HG03097 (cell line): ENCODE results near the gene LRP1.

Experiments used
- ATAC-seq: cut with Tn5 transposase; IDR thresholded peaks from one replicate; pipeline ENCODE4 v1.9.1; 2021; ENCODE audit not compliant: unreplicated experiment, low FRiP score

Gene LRP1

DNA sequence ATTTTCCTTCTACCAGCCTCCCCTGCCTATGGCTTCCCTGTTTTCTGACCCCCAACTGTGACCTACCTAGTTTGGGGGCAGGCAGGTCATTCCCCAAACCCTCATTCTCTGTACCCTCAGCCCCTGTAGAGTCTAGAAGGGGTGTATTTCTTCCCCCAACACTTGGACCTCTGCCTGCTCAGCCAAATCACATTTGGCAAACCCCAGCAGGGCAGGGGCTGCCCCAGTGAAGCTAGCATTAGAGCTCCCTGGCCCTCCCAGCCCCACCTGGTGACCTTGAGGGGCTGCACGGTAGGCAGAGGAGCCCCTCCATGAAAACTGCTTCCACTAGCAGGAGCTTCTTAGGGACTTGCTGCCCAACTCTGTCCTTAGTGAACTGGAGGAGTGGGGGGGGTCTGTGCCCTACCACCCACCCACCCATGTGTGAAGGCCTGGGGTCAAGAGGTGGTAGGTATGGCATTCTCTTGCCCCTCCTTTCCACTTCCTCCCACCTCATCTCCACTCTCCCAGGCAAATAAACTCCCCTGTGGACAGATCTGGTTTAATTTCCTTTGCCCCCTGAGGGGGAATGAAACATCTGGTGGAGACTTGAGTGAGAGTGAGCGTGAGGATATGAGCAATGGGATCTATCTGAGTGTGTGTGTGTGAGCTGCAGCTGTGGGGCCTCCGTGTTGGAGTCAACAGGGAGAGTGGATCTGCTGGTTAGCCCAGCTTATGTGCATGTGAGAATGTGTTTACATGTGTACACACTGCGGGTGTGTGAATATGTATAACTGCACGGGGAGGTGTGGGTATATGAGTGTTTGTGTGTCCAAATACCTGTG lies 90.0 kb downstream of the LRP1 start:
- ATAC-seq, result no peak

DNA sequence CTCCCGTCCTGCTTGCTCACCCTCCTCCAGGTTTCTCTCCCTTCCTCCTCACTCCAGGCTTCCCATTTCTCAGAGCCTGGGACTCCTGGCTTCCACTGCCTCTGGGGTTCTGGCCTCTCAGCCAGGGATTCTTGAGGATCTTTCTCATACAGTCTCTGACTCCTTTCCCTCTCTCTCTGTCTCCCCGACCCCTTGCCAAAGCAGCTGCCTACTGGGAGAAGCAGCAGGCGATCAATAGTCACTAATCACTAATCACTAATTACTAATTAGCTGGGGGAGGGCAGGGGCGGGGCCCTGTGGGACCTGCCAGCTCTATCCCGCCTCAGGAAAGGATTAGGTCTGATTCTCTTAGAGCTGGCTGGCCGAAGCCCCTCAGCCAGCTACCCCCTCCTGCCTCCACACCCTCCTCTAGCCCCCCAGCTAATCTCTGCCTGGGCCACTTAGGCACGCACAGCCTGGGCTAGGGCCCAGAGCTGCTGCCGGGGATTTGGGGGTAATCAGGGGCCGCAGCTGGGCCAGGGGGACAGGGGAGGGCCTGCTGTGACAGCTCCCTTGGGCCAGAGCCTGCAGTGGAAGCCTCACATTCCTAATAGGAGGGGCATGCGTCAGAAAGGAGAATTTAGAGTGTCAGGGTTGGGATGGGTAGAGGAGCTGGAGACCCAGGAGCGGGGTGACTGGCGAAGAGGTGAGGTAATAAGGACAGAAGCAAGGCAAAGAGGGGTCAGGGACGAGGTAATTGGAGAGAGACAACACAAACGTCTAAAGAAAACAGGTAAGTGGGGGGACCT lies 91.1 kb downstream of the LRP1 start:
- ATAC-seq, result no peak

DNA sequence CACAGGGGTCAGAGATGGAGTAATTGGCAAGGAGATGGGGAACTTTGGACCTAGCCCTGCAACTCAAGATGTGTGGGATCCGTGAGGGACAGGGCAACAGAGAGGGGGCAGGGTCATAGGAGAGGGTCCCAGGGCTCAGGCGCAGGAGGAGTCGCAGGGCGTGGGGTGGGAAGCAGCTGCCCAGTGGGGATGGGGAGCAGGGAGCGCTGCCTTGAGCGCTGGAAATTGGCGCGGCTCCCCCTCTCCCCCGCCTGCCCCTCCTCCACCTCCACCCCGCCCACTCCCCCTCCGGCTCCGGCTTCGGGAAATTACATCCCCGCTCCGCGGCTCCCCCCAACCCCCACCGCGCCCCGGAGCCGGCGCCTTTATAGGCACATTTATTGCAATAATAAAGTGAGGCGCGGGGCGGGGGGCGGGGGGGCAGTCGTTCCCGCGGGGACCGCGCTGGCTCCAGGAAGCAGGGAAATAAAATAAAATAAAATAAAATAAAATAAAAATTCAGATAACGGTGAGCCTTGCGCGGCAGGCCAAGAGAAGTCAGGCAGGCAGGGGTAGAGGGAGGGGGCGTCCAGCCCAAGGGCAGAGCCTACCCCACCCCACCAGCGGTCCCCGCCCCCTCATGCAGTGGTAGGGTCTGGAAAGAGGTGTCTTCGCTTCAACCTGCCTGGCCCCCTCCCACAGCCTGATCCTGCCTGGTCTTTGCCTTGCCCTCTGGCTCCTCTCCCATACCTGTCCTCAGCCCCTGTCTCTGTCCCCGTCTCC lies 91.9 kb downstream of the LRP1 start:
- ATAC-seq, result no peak

DNA sequence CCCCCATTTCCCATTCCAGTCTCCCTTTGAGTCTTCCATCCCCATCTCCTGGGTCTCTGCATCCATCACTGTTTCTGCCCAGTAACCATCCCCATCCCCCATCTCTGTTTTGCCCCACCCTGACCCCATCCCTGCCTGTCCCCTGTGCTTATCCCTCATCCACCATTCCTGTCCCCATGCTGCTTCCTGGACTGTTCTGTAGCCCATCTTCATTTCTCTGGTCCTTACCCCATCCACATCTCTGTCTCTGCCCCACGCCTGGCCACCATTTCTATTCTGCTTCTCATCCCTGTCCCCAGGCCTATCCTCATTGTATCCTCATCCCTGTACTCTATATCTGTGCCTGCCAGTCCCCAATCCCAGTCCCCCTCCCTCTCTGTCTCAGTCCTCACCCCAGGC lies 92.5 kb downstream of the LRP1 start:
- no peak for ATAC-seq

DNA sequence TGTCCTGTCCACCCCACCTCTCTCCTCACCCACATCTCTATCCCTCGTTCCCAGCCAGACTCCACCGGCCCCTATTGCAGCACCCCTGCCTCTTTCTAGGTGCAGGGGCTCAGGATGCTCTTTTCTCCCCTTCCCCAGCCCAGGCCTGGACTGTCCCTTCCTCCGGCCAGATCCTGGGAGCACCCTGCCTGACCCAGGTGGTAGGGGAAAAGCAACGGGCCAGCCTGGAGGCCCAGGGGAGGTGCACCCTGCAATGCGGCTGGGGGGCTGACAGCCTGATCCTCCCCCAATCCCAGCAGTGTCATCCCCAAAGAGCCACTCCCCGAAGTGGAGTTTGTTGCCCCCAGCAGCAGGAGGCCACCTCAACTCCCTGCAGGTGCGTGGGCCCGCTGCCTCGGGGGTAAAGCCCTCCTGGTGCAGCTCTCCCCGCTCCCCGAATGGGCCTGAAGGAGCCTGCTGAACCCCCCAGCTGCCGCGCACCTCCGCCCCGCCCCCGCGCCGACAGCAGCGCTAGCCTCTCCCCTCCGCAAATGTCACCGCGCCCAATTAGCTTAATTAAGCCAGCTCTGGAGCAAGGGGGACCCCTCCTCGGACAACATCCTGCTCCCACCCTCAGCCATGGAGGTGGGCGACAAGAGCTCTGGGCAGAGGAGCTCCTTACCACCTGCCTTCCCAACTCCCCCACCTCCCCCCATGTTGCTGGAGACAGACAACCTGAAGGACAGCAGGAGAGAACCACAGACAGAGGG lies 93.1 kb downstream of the LRP1 start:
- no peak for ATAC-seq

DNA sequence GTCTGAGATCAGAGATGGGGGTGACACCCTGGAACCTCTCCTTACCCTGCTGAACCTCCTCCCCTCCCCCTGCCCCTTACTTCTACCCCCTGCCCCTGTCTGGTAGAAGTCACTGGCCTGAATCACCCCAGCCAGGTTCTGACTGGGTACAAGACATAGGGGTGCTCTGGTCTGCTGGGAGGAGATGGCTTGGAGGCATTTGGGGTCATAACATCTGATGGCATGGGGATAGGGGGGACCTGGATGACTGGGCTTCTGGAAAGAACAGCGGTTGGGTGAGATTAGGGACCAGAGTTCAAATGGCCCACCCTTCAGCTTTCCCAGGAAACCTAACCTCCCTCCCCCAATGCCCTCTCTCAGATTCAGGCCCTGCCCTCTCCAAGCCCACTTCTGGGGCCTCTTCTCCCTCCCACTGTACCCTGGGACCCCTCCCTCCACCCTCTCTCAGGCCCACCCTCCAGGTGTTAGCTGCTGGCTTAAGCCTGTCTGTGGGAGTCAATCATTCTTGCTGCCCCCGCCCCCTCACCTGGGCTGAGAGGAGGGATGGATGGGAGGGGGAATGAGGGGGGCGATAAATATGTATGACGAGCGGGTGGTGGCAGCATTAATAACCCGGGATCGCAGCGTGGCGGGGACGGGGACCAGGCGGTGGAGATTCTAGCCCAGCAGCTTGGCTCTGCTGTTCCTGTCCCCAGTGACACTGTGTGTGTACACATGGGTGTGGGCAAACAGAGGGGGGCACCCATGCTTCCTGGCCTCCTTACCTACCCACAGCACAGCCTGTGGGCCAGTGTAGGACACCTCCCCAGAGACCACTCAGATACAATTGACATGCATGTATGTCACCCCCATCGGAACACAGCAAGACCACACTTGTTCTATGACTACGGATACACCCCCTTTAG lies 94.3 kb downstream of the LRP1 start:
- no peak for ATAC-seq

DNA sequence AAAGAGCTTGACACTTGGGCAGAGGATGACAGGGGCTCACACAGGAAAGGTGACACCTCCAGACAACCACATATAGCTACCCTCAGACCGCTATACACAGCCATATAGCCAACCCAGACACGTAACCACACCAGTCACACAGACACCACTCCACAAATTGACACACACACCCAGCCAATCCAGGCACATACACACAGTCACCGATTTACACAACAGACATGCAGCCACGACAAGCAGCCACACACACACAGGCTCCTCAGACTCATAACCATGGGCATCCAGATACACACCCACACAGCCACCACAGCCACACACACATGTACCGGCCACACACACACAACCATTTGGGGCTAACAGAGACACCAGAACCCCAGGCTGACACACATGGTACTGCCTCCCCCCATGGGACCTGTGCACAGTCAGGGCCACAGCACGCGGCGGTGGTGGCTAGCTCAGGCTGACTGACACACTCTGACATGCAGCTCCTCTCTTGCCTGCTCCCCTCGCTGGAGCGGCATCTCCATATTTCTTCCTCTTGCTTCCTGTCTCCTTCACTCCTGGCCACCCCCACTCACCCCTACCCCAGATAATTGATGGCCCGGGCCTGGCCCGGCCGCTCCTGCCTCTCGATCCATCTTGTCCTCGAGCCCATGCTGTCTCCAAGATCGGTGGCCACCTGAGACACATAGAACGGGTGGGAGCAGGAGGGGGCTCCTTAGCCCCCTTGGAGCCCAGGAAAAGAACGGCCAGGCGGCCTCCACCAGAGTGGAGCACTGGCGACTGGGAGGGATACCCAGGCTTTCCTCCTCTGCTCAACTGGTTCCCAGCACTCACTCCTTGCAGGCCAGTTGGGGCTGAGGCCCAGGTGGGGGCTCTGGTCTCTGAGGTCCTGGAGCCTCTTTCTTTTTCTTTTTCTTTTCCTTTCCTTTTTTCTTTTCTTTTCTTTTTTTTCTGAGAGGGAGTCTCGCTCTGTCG lies 95.2 kb downstream of the LRP1 start:
- no peak for ATAC-seq

DNA sequence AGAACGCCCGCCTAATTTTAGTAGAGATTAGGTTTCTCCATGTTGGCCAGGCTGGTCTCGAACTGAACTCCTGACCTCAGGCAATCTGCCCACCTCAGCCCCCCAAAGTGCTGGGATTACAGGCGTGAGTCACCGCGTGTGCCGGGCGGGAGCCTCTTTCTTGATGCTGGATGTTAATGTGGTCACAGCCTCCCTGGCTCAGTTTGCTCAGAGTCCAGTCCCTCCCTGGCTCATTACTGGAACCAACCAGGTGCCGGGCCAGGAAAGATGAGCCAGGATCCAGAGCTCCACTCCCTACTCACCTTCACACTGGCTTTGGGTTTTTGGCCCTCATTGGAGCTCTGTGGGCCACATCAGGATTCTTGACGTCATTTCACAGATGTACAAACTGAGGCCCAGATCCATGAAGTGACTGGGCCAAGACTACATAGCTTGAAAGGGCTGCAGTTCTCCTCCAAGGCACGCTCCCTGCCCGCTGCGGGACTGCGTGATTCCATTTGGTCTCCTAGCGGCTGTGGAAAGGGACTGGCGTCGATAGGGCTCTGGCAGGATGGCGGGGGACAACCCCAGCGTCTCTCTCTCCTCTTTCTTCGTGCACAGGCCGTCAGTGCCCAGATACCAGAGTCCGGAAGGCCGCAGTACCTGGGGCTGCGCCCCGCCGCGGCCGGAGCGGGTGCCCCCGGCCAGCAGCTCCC lies 96.1 kb downstream of the LRP1 start:
- ATAC-seq, result no peak

DNA sequence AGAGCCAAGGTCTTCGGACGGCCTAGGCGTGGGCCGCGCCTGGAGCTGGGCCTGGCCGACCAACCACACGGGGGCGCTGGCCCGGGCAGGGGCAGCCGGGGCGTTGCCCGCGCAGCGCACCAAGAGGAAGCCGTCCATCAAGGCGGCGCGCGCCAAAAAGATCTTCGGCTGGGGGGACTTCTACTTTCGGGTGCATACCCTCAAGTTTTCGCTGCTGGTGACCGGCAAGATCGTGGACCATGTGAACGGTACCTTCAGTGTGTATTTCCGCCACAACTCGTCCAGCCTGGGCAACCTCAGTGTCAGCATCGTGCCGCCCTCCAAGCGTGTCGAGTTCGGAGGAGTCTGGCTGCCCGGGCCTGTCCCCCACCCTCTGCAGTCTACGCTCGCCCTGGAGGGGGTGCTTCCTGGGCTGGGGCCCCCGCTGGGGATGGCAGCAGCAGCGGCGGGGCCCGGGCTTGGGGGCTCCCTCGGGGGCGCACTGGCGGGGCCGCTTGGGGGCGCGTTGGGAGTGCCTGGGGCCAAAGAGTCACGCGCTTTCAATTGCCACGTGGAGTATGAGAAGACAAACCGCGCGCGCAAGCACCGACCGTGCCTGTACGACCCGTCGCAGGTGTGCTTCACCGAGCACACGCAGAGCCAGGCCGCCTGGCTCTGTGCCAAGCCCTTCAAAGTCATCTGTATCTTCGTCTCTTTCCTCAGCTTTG lies 96.8 kb downstream of the LRP1 start:
- ATAC-seq, result no peak

DNA sequence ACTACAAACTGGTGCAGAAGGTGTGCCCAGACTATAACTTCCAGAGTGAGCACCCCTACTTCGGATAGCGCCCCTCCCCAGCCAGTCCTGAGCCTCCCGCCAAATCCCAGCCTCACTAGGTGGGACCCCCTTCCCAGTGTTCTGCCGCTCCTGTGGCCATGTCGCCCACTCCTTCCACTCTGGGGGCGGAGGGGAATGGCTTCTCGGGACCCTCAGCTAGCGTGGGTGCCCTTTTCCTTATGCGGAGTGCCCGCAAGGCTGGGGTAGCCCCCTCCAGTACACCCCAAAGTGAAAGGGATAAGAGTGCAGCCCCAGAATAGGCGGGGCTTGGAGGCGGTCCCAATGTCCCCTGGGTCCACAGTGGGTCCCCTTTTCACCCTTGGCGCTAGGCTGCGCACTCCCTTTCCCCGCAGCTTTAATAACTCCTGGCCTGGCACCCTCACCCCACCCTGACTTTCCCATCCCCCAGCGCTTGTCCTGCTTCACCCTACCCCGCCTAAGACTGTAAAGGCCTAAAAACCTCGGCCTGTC lies 97.5 kb downstream of the LRP1 start:
- no peak for ATAC-seq

DNA sequence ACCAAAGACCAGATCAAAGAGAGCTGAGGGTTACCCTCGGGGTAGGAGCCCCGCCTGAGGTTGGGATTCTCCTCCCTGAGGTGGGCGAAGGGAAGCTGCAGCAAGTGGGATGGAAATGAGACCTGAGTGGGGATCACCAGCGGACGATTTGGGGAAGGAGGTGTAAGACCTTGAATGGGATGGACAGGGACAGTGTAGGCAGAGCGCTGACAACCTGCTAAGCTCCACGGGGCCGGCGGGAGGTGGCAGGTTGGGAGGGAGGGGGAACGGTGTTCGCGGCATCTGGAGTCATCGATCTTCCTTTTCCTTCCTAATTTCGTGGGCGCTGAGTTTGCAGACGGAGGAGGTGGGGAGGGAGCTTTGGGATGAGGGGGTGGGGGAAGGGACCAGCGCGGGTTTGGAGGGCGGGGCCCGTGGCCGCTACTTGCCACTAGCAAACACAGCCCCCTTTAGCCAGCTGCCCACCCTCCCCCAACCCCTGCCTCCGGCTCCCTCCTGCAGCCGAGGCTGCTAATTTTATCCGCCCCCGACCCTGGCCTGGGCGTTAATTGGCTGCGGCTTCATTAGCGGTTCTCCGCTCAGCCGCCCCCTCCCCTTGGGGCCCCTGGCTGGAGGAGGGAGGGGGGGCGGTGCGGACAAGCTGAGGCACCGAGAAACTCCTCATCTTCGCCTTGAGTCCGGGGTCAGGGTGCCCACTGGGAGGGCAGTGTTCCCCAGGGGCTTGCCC lies 98.5 kb downstream of the LRP1 start:
- ATAC-seq, result no peak

DNA sequence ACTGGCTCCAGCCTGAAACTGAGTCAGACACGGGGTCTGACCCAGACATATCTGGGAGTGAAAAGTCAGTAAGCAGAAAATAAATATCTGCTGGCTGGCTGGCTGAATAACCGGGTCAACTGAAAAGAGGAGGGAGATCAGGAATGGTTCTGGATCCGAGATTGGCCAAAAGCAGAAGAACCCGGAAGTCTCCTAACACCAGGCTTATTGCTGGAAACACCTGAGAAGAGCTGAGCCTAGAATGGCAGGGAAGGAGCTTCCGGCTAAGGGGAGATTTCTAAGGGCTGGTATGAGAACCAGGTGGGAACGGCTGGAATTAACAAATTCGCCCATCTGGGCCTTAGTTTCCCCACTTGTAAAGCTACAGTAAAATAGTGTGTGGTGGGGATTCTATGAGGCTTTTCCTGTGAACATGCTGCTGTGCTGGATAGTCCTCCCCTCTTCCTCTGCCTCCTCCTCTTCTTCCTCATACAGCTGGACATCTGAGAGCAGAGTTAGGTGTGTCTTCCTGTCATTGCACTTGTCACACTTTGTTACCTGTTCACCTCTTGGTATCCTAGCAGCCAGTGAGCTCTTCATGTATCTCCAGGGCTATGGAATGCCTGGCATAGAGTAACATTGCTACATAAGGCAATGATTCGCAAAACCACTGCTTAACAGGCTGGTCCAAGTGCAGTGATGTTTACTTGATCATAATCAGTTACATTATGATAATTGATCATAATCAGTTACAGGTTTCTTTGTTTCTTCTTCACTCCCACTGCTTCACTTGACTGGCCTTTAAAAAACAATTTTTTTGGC lies 99.2 kb downstream of the LRP1 start:
- ATAC-seq, result no peak

DNA sequence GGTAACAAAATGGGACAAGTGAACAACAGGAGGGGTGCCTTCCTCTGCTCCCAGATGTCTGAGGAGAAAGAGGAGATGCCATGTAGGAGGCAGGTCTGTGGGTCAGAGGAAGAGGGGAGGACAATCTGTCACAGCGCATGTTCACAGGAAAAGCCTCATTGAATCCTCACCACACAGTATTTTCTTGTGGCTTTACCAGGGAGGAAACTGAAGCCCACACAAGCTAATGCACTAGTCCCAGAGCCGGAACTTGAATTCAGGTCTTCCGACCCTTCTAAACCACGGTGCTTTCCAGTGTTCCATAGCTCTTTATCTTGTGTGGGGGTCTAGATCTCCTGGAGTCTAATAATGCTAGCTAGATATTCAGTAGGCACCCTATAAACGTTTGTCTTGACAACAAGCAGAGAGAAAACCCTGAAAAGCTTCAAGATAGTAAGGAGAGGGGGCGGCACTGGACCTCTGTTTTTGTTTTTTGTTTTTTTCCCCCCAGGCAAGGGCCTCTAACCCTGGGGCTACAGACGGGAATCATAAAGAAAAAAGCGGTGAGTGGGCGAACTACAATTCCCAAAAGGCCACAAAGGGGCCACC lies 100.9 kb downstream of the LRP1 start:
- ATAC-seq, result peak; percentile 14

DNA sequence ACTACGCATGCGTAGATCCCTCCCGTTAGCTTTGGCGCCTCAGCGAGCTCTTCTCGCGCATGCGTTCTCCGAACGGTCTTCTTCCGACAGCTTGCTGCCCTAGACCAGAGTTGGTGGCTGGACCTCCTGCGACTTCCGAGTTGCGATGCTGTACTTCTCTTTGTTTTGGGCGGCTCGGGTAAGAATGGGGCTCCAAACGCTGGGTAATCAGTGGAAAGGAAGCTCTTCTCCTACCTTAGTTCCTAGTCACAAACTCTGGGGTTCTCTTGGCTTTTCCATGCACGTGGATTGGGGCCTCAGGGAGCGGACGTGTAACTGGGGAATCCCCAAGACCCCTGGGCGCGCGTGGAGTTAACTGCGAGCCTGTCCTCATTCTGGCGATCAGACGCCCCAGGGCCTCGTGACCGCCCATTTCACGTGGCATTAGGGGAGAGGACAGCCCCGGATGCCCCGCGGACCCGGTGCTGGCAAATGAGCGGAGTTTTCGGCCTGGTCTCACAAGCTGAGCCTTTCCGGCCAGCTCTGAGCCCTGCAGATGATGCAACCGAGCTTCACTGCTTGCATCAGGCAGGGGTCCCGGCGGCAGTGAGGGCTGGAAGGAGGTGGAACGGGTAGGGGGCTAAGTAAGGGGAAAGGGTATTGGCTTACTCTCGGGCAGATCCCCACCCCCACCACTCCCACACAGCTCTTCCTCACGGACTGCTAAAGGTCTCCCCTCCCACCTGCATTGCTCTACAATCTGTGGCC lies 101.5 kb downstream of the LRP1 start, which contains the start of gene SHMT2:
Gene SHMT2, plus strand, starts transcription at position 78 of the 747 bp plus-strand sequence. Its CDS starts 68 bp downstream, at position 146.
- ATAC-seq, result peak; percentile 51
